IMR-90 (cell line): ENCODE measurements around the gene PTPRN2. TPM values are rescaled to one million over a fixed set of nuclear protein-coding genes. Genes with fewer than 3 reads are reported as not detected.

ENCODE experiments used
- ATAC-seq: fragments of 200-7000 bp; cut with Tn5 transposase; 2 replicates; pipeline ENCODE4 v1.9.1; 2020; ENCODE audit warnings: low read depth, mild to moderate bottlenecking, moderate library complexity
- BruUV-seq: library from RNA; stranded (reverse); fragments of 400-500 nt; replicated peaks from 2 replicates; lab custom pipeline; 2021; lab: Mats Ljungman, UMichigan
- CTCF ChIA-PET: fragments of 300-600 bp; formaldehyde crosslinking; extraction: SDS; loops from one replicate; lab custom pipeline; 2021; ENCODE audit warnings: antibody characterized with exemption; lab: Yijun Ruan, JAX
- POLR2A ChIA-PET: fragments of 300-600 bp; sonication (Branson Sonifier 250); formaldehyde crosslinking; loops from one replicate; lab custom pipeline; 2022; ENCODE audit warnings: antibody characterized with exemption; ENCODE audit not compliant: unreplicated experiment; lab: Charles Lee
- DNase-seq: peaks from one replicate; pipeline ENCODE4 v3.0.0; 2013
- H2AFZ ChIP-seq: replicated peaks from 2 replicates; pipeline ENCODE3; 2013; ENCODE audit warnings: low read length, mild to moderate bottlenecking; ENCODE audit not compliant: poor library complexity
- H2AK5ac ChIP-seq: 2 replicates; pipeline ENCODE4 v1.6.1; 2013; ENCODE audit warnings: low read depth, low read length, inconsistent platforms
- H2AK9ac ChIP-seq: replicated peaks from 2 replicates; pipeline ENCODE3; 2013; ENCODE audit warnings: mild to moderate bottlenecking, low read depth, low read length, moderate library complexity; ENCODE audit not compliant: poor library complexity
- H2BK120ac ChIP-seq: 2 replicates; pipeline ENCODE4 v1.6.1; 2013; ENCODE audit warnings: low read depth, low read length, inconsistent platforms
- H2BK15ac ChIP-seq: 3 replicates; pipeline ENCODE4 v1.6.1; 2013; ENCODE audit warnings: low read depth, low read length, inconsistent platforms
- H2BK20ac ChIP-seq: 2 replicates; pipeline ENCODE4 v1.6.1; 2013; ENCODE audit warnings: low read depth, mild to moderate bottlenecking, inconsistent platforms, low read length, moderate library complexity
- H2BK5ac ChIP-seq: 2 replicates; pipeline ENCODE4 v1.6.1; 2013; ENCODE audit warnings: mild to moderate bottlenecking, low read depth, low read length, inconsistent platforms; ENCODE audit not compliant: poor library complexity, severe bottlenecking
- H3K14ac ChIP-seq: replicated peaks from 2 replicates; pipeline ENCODE4 v1.6.1; 2013; ENCODE audit warnings: low read depth, low read length, inconsistent platforms
- H3K18ac ChIP-seq: 2 replicates; pipeline ENCODE4 v1.6.1; 2013; ENCODE audit warnings: low read depth, low read length, control low read depth
- H3K23ac ChIP-seq: 2 replicates; pipeline ENCODE4 v1.6.1; 2013; ENCODE audit warnings: low read depth, low read length, inconsistent platforms
- H3K27ac ChIP-seq: 2 replicates; pipeline ENCODE4 v1.5.1; 2013; ENCODE audit warnings: mild to moderate bottlenecking, control low read depth, low read length; ENCODE audit not compliant: insufficient read depth
- H3K27me3 ChIP-seq: 2 replicates; pipeline ENCODE4 v1.6.1; 2013; ENCODE audit warnings: low read length; ENCODE audit not compliant: control insufficient read depth, insufficient read depth
- H3K36me3 ChIP-seq: 2 replicates; pipeline ENCODE4 v1.6.1; 2013; ENCODE audit warnings: low read length, mixed read lengths; ENCODE audit not compliant: control insufficient read depth, insufficient read depth
- H3K4ac ChIP-seq: 2 replicates; pipeline ENCODE4 v1.6.1; 2013; ENCODE audit warnings: low read depth, low read length, inconsistent platforms
- H3K4me1 ChIP-seq: 2 replicates; pipeline ENCODE4 v1.6.1; 2013; ENCODE audit warnings: low read length, mixed read lengths; ENCODE audit not compliant: control insufficient read depth, insufficient read depth
- H3K4me2 ChIP-seq: 2 replicates; pipeline ENCODE4 v1.6.1; 2013; ENCODE audit warnings: low read depth, mild to moderate bottlenecking, control low read depth, low read length, moderate library complexity
- H3K4me3 ChIP-seq: 2 replicates; pipeline ENCODE4 v1.5.1; 2013; ENCODE audit warnings: low read depth, mild to moderate bottlenecking, control low read depth, low read length, moderate library complexity; ENCODE audit not compliant: insufficient read depth
- H3K56ac ChIP-seq: 2 replicates; pipeline ENCODE4 v1.6.1; 2013; ENCODE audit warnings: low read length, inconsistent platforms; ENCODE audit not compliant: insufficient read depth; ENCODE audit errors: extremely low read depth
- H3K79me1 ChIP-seq, 2 experiments: 2 replicates each; pipeline ENCODE4 v1.6.1; 2013; ENCODE audit warnings: low read length in 2 of 2, inconsistent platforms in 1 of 2, low read depth in 1 of 2
- H3K9ac ChIP-seq: 2 replicates; pipeline ENCODE4 v1.6.1; 2013; ENCODE audit warnings: low read depth, low read length, control low read depth
- H3K9me1 ChIP-seq: 2 replicates; pipeline ENCODE4 v1.6.1; 2013; ENCODE audit warnings: low read length, inconsistent platforms; ENCODE audit not compliant: insufficient read depth
- H3K9me3 ChIP-seq: 2 replicates; pipeline ENCODE4 v1.6.1; 2013; ENCODE audit warnings: low read length; ENCODE audit not compliant: control insufficient read depth, insufficient read depth
- H4K20me1 ChIP-seq: 2 replicates; pipeline ENCODE4 v1.6.1; 2013; ENCODE audit warnings: low read length, inconsistent platforms; ENCODE audit not compliant: insufficient read depth
- H4K5ac ChIP-seq: 2 replicates; pipeline ENCODE4 v1.6.1; 2013; ENCODE audit warnings: mild to moderate bottlenecking, low read depth, low read length, control low read depth
- H4K8ac ChIP-seq, 2 experiments: 2 replicates each; pipeline ENCODE4 v1.6.1; 2013; ENCODE audit warnings: low read depth in 2 of 2, low read length in 2 of 2, control low read depth in 1 of 2, inconsistent platforms in 1 of 2
- H4K91ac ChIP-seq: 2 replicates; pipeline ENCODE4 v1.6.1; 2013; ENCODE audit warnings: low read depth, low read length, inconsistent platforms; ENCODE audit not compliant: insufficient read depth
- CHD1 ChIP-seq: IDR thresholded peaks from 2 replicates; pipeline ENCODE4 v1.6.1; 2012; ENCODE audit warnings: low read depth, low read length, improper control_type of control experiment
- MAFK ChIP-seq: IDR thresholded peaks from 2 replicates; pipeline ENCODE4 v1.6.1; 2012; ENCODE audit warnings: low read depth, low read length, improper control_type of control experiment
- POLR2A ChIP-seq: IDR thresholded peaks from 2 replicates; pipeline ENCODE4 v1.6.1; 2012; ENCODE audit warnings: mild to moderate bottlenecking, low read depth, low read length
- SMC3 ChIP-seq: fragments of 150-350 bp; IDR thresholded peaks from 2 replicates; pipeline ENCODE4 v1.6.1; 2016; ENCODE audit warnings: low read depth, mild to moderate bottlenecking, antibody characterized with exemption, low read length, moderate library complexity
- WGBS, 2 experiments: methylation state at CpG; one replicate each; pipeline versions ENCODE4 v1.1.5 to v1.1.7; 2013; ENCODE audit warnings: missing lambda C conversion rate in 2 of 2; ENCODE audit not compliant: insufficient read length in 1 of 2; ENCODE audit errors: extremely low coverage in 2 of 2; 5-methylcytosine and 5-hydroxymethylcytosine counted together
- dilution Hi-C: fragments of 300-500 bp; cut with HindIII; formaldehyde crosslinking; loops from one replicate; pipeline ENCODE4 v1.14.3; 2018; ENCODE audit warnings: low sequenced_read_pairs; ENCODE audit not compliant: unreplicated experiment
- in situ Hi-C: fragments of 300-500 bp; cut with MboI; formaldehyde crosslinking; loops from 3 replicates; pipeline ENCODE4 v1.14.3; 2019; ENCODE audit warnings: low sequenced_read_pairs, inconsistent platforms, mixed read lengths
- intact Hi-C: fragments of 100-400 bp; cut with micrococcal nuclease; formaldehyde crosslinking; loops from 2 replicates; pipeline ENCODE4 v1.10.0; 2022
- polyA plus RNA-seq, 3 experiments: library from polyadenylated mRNA; depleted of rRNA; stranded (reverse); fragments of >200 nt; gene quantifications; 2 replicates each; pipeline ENCODE4 v1.2.3, GENCODE V29; 2012; ENCODE audit warnings: low replicate concordance in 1 of 3
- total RNA-seq: library from RNA; depleted of rRNA; stranded (reverse); fragments of >200 nt; gene quantifications from 2 replicates; pipeline ENCODE4 v1.2.3, GENCODE V29; 2012
- TF ChIP-seq, protein P1 (sequence below): fragments of 150-350 bp; IDR thresholded peaks from 2 replicates; pipeline ENCODE4 v1.6.1; 2016; ENCODE audit warnings: low read depth, mild to moderate bottlenecking, low read length, moderate library complexity, borderline replicate concordance

The PTPRN2 gene
- total and polyA plus RNA-seq, 2 of the 4 experiments (the other 2 are of a cell fraction), result 0.03 TPM; not detected in 1

DNA sequence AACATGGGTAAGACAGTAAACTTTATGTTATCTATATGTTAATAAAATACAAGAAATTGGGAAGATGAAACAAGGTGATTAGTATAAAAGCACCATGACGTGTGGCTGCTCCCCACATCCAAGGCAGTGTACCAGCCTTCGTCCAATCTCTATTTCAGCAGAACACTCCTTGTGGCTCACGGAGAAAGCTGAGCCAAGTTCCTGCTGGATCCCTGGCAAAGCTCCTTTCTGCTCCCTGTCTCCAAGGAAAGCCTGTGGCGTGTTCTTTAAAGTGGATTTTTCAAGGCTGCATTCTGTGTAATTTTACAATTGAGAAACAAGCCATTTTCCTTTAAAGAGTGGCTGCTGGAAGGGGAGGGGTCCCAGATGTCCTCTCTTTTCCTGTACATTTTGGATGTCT, 467.3 kb downstream of the PTPRN2 start:
- Histone ChIP-seq H2BK120ac (no peak overlapping the region), H3K14ac (no peak overlapping the region), H3K4ac (no peak overlapping the region), H2AK5ac (no peak overlapping the region), H4K91ac (no peak overlapping the region), H3K79me1 (no peaks in the 10 kb centered on the region), H3K4me3 (no peak overlapping the region), H3K9ac (no peak overlapping the region), H2AK9ac (no peak overlapping the region), H4K20me1 (no peaks in the 10 kb centered on the region), H2BK20ac (no peak overlapping the region), H4K5ac (no peak overlapping the region), H3K56ac (no peak overlapping the region), H2AFZ (no peak overlapping the region), H3K4me2 (no peak overlapping the region), H3K27ac (no peak overlapping the region), H2BK15ac (no peak overlapping the region), H3K4me1 (no peaks in the 10 kb centered on the region), H4K8ac (no peak overlapping the region), H3K9me3 (peaks cover 45% of the 10 kb centered on the region), H2BK5ac (no peak overlapping the region), H3K18ac (no peak overlapping the region), H3K27me3 (no peaks in the 10 kb centered on the region), H3K9me1 (no peaks in the 10 kb centered on the region), H3K23ac (no peak overlapping the region), H3K36me3 (no peaks in the 10 kb centered on the region)
- intact Hi-C loops (no loop called here), dilution Hi-C loops (no loop called here), in situ Hi-C loops (no loop called here)
- TF ChIP-seq SMC3 (no peak), POLR2A (no peak), CHD1 (no peak), MAFK (no peak)
- TF ChIP-seq, protein P1, sequence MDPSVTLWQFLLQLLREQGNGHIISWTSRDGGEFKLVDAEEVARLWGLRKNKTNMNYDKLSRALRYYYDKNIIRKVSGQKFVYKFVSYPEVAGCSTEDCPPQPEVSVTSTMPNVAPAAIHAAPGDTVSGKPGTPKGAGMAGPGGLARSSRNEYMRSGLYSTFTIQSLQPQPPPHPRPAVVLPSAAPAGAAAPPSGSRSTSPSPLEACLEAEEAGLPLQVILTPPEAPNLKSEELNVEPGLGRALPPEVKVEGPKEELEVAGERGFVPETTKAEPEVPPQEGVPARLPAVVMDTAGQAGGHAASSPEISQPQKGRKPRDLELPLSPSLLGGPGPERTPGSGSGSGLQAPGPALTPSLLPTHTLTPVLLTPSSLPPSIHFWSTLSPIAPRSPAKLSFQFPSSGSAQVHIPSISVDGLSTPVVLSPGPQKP, result no peak
- DNase-seq (no peak), ATAC-seq (no peak)
- BruUV-seq, result no TSS peak
- ChIA-PET CTCF (no interaction called here), POLR2A (no interaction called here)
- WGBS, 2 experiments, result no CpG with 5 or more reads among the region's 4 CpGs
